NCI-H524 treated with DMSO at 0.1 percent for 48 hours (cell line): ENCODE data around the gene ATAD3C.

Experiments
- DNase-seq: peaks from one replicate; lab custom pipeline; 2025; lab: John Stamatoyannopoulos, UW

ATAD3C gene

GRCh38 chr1:1430992-1431844 lies 18.3 kb upstream of the ATAD3C start:
- DNase-seq, result no peak

- DNase-seq, result no peak
These were observed 17.6 kb upstream of the ATAD3C start for GRCh38 chr1:1431845-1432273.

GRCh38 chr1:1432274-1432950 lies 17.1 kb upstream of the ATAD3C start:
- DNase-seq, result peak; percentile 23

- DNase-seq, result no peak
These were observed 16.3 kb upstream of the ATAD3C start for GRCh38 chr1:1432951-1433803.

- no peak for DNase-seq
These were observed 15.7 kb upstream of the ATAD3C start for GRCh38 chr1:1433804-1434130.

- no peak for DNase-seq
These were observed 15.2 kb upstream of the ATAD3C start for GRCh38 chr1:1434131-1434823.

- DNase-seq, result no peak
These were observed 14.7 kb upstream of the ATAD3C start for GRCh38 chr1:1434824-1435105.

- DNase-seq, result no peak
These were observed 14.2 kb upstream of the ATAD3C start, which contains the start of gene VWA1 for GRCh38 chr1:1435106-1435903. TSS of gene VWA1 (plus strand) at chr1:1435690. CDS start at chr1:1435749, 59 bp downstream.

GRCh38 chr1:1435911-1436629 lies 13.4 kb upstream of the ATAD3C start:
- no peak for DNase-seq

- DNase-seq, result no peak
These were observed 12.9 kb upstream of the ATAD3C start for GRCh38 chr1:1436630-1437032.

GRCh38 chr1:1437033-1437903 lies 12.2 kb upstream of the ATAD3C start:
- no peak for DNase-seq

- DNase-seq, result no peak
These were observed 11.5 kb upstream of the ATAD3C start for GRCh38 chr1:1437904-1438376.

GRCh38 chr1:1438531-1439381 lies 10.7 kb upstream of the ATAD3C start:
- no peak for DNase-seq

- no peak for DNase-seq
These were observed 9.8 kb upstream of the ATAD3C start for GRCh38 chr1:1439546-1440261.

GRCh38 chr1:1440262-1441001 lies 9.1 kb upstream of the ATAD3C start:
- no peak for DNase-seq

- DNase-seq, result no peak
These were observed 8.2 kb upstream of the ATAD3C start for GRCh38 chr1:1441002-1441888.
